Measurements from ENCODE around the gene INTS2.

INTS2 gene

DNA sequence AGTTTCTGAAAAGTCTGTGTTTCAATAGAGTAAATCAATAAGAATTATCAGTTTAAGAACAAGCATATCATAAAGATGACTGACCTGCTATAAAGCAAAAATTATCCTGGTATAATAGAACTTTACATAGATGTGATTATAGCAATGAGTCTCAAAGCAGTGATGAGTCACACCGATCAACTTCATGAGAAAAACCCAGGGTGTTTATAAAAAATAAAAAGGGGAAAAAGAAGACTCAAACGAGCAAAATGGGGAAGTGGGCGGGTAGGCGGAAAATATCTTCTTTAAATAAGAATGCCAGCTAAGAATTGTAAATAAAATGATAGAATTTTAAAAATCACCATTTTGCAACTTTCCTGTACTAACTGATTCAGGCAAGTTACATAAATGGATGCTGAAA is 111.2 kb downstream of the INTS2 start:
- DNase-seq, result no peak

DNA sequence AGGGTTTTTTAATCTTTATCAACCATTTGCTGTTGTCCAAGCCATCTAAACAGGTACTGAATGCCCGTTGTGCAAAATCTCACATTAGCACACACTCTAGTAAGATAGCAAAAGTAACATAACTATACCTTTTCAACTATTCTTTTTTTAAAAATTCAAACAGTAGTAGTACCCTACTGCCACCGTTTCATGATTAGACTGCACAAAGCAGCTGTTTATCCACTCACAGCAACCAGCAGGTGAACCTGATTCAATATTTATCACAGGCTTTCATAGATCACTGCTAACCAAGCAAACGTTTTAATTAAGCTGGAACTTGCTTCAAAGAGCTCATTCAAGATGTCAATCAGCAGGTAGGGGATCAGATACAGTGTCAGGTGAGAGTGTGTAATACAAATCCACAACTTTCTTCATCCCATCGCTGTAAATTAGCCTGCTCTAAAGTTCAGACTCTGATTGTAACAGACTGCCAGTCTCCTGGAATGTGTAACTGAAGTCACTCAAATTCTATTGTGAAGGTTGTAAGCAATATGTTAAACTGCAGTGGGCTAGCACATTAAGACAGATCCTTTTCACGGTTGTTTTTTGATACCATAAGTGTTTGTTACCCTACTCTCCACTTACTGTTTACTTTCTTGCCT is 111.8 kb downstream of the INTS2 start:
- no peak for DNase-seq

All from cortex of kidney (tissue), 1 donor.